Trophoblast cell (in vitro differentiated cells and primary cell): ENCODE results near the gene DLGAP1.

ENCODE experiments used
- DNase-seq, 2 donors: peaks; one replicate each; pipeline ENCODE4 v3.0.0-alpha.2; 2016
- H2AFZ ChIP-seq: 2 replicates; pipeline ENCODE4 v1.6.1; 2013; ENCODE audit warnings: low read length, moderate library complexity, mild to moderate bottlenecking; ENCODE audit not compliant: insufficient read depth, poor library complexity
- H2AK5ac ChIP-seq: 2 replicates; pipeline ENCODE4 v1.6.1; 2013; ENCODE audit warnings: mild to moderate bottlenecking, low read length
- H2BK120ac ChIP-seq: 2 replicates; pipeline ENCODE4 v1.6.1; 2013; ENCODE audit warnings: low read length, mild to moderate bottlenecking, moderate library complexity; ENCODE audit not compliant: insufficient read depth, poor library complexity
- H2BK12ac ChIP-seq: 2 replicates; pipeline ENCODE4 v1.6.1; 2013; ENCODE audit warnings: mild to moderate bottlenecking, low read length, moderate library complexity
- H2BK5ac ChIP-seq: 2 replicates; pipeline ENCODE4 v1.6.1; 2013; ENCODE audit warnings: low read length, low read depth, moderate library complexity, mild to moderate bottlenecking; ENCODE audit not compliant: poor library complexity
- H3K14ac ChIP-seq: 2 replicates; pipeline ENCODE4 v1.6.1; 2013; ENCODE audit warnings: mild to moderate bottlenecking, low read length
- H3K18ac ChIP-seq: 2 replicates; pipeline ENCODE4 v1.6.1; 2013; ENCODE audit warnings: mild to moderate bottlenecking, low read length
- H3K23ac ChIP-seq: 2 replicates; pipeline ENCODE4 v1.6.1; 2013; ENCODE audit warnings: low read length
- H3K27ac ChIP-seq: 2 replicates; pipeline ENCODE4 v1.5.1; 2013; ENCODE audit warnings: low read depth, mild to moderate bottlenecking, inconsistent platforms, low read length, moderate library complexity
- H3K27me3 ChIP-seq: 2 replicates; pipeline ENCODE4 v1.6.1; 2013; ENCODE audit warnings: inconsistent platforms, mild to moderate bottlenecking, low read length, moderate library complexity; ENCODE audit not compliant: insufficient read depth
- H3K36me3 ChIP-seq, 2 experiments: 1 replicate in 1 of 2; 2 replicates in 1 of 2; pipeline ENCODE4 v1.6.1; 2013; ENCODE audit warnings: low read length in 2 of 2, mild to moderate bottlenecking in 2 of 2, moderate library complexity in 1 of 2; ENCODE audit not compliant: insufficient read depth in 2 of 2, control insufficient read depth in 1 of 2
- H3K4ac ChIP-seq: 2 replicates; pipeline ENCODE4 v1.6.1; 2013; ENCODE audit warnings: low read depth, mild to moderate bottlenecking, low read length, moderate library complexity
- H3K4me1 ChIP-seq, 2 experiments: 1 replicate in 1 of 2; 2 replicates in 1 of 2; pipeline ENCODE4 v1.6.1; 2013; ENCODE audit warnings: low read length in 2 of 2, mild to moderate bottlenecking in 2 of 2, moderate library complexity in 1 of 2; ENCODE audit not compliant: insufficient read depth in 2 of 2, control insufficient read depth in 1 of 2
- H3K4me2 ChIP-seq: 2 replicates; pipeline ENCODE4 v1.6.1; 2013; ENCODE audit warnings: inconsistent platforms, mild to moderate bottlenecking, low read length, moderate library complexity
- H3K4me3 ChIP-seq: 2 replicates; pipeline ENCODE4 v1.5.1; 2013; ENCODE audit warnings: mild to moderate bottlenecking, low read depth, low read length, inconsistent platforms
- H3K79me1 ChIP-seq: one replicate; pipeline ENCODE4 v1.6.1; 2013; ENCODE audit warnings: low read length
- H3K79me2 ChIP-seq: 2 replicates; pipeline ENCODE4 v1.6.1; 2013; ENCODE audit warnings: low read length, mild to moderate bottlenecking; ENCODE audit not compliant: control insufficient read depth, insufficient read depth, poor library complexity
- H3K9ac ChIP-seq: 2 replicates; pipeline ENCODE4 v1.6.1; 2013; ENCODE audit warnings: mild to moderate bottlenecking, low read length
- H3K9me3 ChIP-seq: 2 replicates; pipeline ENCODE4 v1.6.1; 2013; ENCODE audit warnings: low read depth, mild to moderate bottlenecking, control low read depth, inconsistent platforms, low read length; ENCODE audit not compliant: insufficient read depth
- H4K12ac ChIP-seq: 2 replicates; pipeline ENCODE4 v1.6.1; 2013; ENCODE audit warnings: low read depth, mild to moderate bottlenecking, low read length, moderate library complexity
- H4K8ac ChIP-seq: 2 replicates; pipeline ENCODE4 v1.6.1; 2013; ENCODE audit warnings: low read depth, mild to moderate bottlenecking, low read length, moderate library complexity
- H4K91ac ChIP-seq: one replicate; pipeline ENCODE4 v1.6.1; 2013; ENCODE audit warnings: low read depth, mild to moderate bottlenecking, low read length, moderate library complexity
- WGBS: extraction: QIAGEN DNeasy Blood & Tissue Kit; methylation state at CpG from one replicate; pipeline ENCODE4 v1.1.7; 2013; ENCODE audit warnings: missing lambda C conversion rate; ENCODE audit not compliant: insufficient read length, insufficient coverage; ENCODE audit errors: extremely low coverage; 5-methylcytosine and 5-hydroxymethylcytosine counted together

Gene DLGAP1

DNA sequence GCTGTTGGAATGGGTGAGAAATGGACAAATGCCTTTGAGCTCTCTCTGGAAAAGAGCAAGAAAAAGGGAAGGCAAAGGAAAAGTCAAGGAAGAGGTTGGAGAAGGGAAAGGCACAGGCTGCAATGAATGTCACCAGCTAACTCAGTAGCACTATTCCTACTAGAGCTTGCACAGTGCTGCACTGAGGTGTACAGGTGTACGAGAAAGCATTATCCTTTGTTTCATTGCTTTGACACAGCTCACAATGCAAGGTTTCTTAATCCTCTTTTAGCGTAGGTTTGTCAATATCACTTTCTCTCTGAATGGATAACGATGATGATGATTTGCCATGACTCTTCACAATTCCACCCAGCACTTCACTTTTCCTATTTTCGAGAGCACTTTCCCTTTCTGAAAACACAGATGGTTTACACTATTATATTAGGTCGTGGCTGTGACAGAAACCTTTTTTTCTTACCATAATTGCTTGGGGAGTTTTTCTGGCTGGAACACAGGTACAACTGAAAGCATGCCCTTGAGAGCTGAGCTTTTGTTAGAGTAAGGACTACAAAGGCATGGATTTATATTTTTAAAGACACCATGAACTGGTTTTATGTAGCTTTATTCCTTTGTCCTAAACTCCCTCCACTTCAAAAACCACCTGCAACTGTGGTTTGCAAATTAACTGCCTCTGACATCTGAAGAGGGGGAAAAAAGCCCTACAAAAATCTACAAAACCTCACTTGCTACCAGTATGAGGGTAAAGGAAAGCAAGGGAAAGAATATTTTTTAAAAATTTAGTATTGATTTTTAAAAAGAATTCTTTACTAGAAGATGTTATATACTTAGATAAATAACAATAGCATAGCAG is 739.7 kb downstream of the DLGAP1 start:
- no peak overlapping the region for H2AFZ ChIP-seq
- no peaks in the 10 kb centered on the region for H3K79me2 ChIP-seq
- no peak overlapping the region for H2AK5ac ChIP-seq
- no peak overlapping the region for H3K4me2 ChIP-seq
- no peak for DNase-seq
- H3K4me3 ChIP-seq: no peak overlapping the region
- H3K9me3 ChIP-seq: no peaks in the 10 kb centered on the region
- no peak overlapping the region for H4K91ac ChIP-seq
- no peak overlapping the region for H2BK120ac ChIP-seq
- H3K27ac ChIP-seq: no peak overlapping the region
- H2BK5ac ChIP-seq: no peak overlapping the region
- no peak overlapping the region for H2BK12ac ChIP-seq
- no peak overlapping the region for H4K8ac ChIP-seq
- no peaks in the 10 kb centered on the region for H3K79me1 ChIP-seq
- no peak overlapping the region for H3K14ac ChIP-seq
- WGBS: no CpG with 5 or more reads among the region's 5 CpGs
- no peak overlapping the region for H3K23ac ChIP-seq
- no peaks in the 10 kb centered on the region for H3K27me3 ChIP-seq
- no peak overlapping the region for H3K4ac ChIP-seq
- no peak overlapping the region for H3K9ac ChIP-seq
- no peak overlapping the region for H3K18ac ChIP-seq
- no peaks in the 10 kb centered on the region for H3K36me3 ChIP-seq
- peaks cover 0 to 5% of the 10 kb centered on the region in 2 experiments for H3K4me1 ChIP-seq
- H4K12ac ChIP-seq: no peak overlapping the region

DNA sequence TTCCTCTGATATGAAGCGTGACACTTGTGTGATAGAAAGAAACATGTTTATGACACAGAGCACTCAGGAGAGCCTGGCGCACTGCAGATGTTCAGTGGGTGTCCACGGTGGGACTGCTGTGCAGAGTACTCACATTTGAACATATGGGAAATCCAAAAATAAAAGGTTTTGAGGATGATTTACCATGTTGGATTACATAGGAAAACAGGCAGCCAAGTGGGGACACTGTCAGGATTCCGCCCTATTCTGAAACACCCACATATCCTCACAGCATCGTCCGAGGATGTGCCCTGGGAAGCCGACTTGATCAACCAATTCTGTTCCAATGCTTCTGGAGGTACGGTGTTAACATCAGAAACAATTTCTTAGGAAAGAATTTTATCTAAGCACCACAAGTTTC is 741.4 kb downstream of the DLGAP1 start:
- H3K4me1 ChIP-seq: peaks cover 0 to 5% of the 10 kb centered on the region in 2 experiments
- H2BK5ac ChIP-seq: no peak overlapping the region
- no peak overlapping the region for H3K14ac ChIP-seq
- no CpG with 5 or more reads among the region's 8 CpGs for WGBS
- H2BK12ac ChIP-seq: no peak overlapping the region
- H3K9me3 ChIP-seq: no peaks in the 10 kb centered on the region
- H3K79me1 ChIP-seq: no peaks in the 10 kb centered on the region
- no peak overlapping the region for H3K18ac ChIP-seq
- H3K23ac ChIP-seq: no peak overlapping the region
- H3K4me3 ChIP-seq: peak overlapping the region; percentile 21
- H3K27ac ChIP-seq: no peak overlapping the region
- H3K79me2 ChIP-seq: no peaks in the 10 kb centered on the region
- no peaks in the 10 kb centered on the region for H3K36me3 ChIP-seq
- H3K27me3 ChIP-seq: no peaks in the 10 kb centered on the region
- no peak overlapping the region for H2AK5ac ChIP-seq
- H2BK120ac ChIP-seq: no peak overlapping the region
- no peak overlapping the region for H2AFZ ChIP-seq
- no peak for DNase-seq
- no peak overlapping the region for H3K4me2 ChIP-seq
- no peak overlapping the region for H4K91ac ChIP-seq
- H4K8ac ChIP-seq: no peak overlapping the region
- H3K9ac ChIP-seq: no peak overlapping the region
- no peak overlapping the region for H4K12ac ChIP-seq
- no peak overlapping the region for H3K4ac ChIP-seq

- H4K8ac ChIP-seq: no peak overlapping the region
- no peak overlapping the region for H3K4ac ChIP-seq
- H3K27me3 ChIP-seq: no peaks in the 10 kb centered on the region
- no peak overlapping the region for H2BK120ac ChIP-seq
- H4K91ac ChIP-seq: no peak overlapping the region
- no peak overlapping the region for H3K18ac ChIP-seq
- no peak overlapping the region for H3K23ac ChIP-seq
- no peak for DNase-seq
- no peaks in the 10 kb centered on the region for H3K79me1 ChIP-seq
- WGBS: no CpG with 5 or more reads among the region's 4 CpGs
- no peak overlapping the region for H2AFZ ChIP-seq
- H3K27ac ChIP-seq: no peak overlapping the region
- H3K9me3 ChIP-seq: no peaks in the 10 kb centered on the region
- H3K4me3 ChIP-seq: no peak overlapping the region
- H3K14ac ChIP-seq: no peak overlapping the region
- no peaks in the 10 kb centered on the region for H3K79me2 ChIP-seq
- no peak overlapping the region for H2BK5ac ChIP-seq
- H2AK5ac ChIP-seq: no peak overlapping the region
- no peak overlapping the region for H4K12ac ChIP-seq
- no peak overlapping the region for H2BK12ac ChIP-seq
- no peaks in the 10 kb centered on the region for H3K36me3 ChIP-seq
- H3K4me1 ChIP-seq: peaks cover 0 to 5% of the 10 kb centered on the region in 2 experiments
- no peak overlapping the region for H3K9ac ChIP-seq
- H3K4me2 ChIP-seq: no peak overlapping the region
Measured at GRCh38 chr18:3713166-3713565, 741.9 kb downstream of the DLGAP1 start.

- H3K79me1 ChIP-seq: no peaks in the 10 kb centered on the region
Measured at GRCh38 chr18:3712491-3712890, 742.6 kb downstream of the DLGAP1 start.

More at GRCh38 chr18:3712491-3712890, 742.6 kb downstream of the DLGAP1 start:
- DNase-seq: no peak
- Histone ChIP-seq H2AK5ac (no peak overlapping the region), H3K4me2 (no peak overlapping the region), H2BK5ac (no peak overlapping the region), H4K12ac (no peak overlapping the region), H4K91ac (no peak overlapping the region), H3K4ac (no peak overlapping the region), H4K8ac (no peak overlapping the region), H2BK120ac (no peak overlapping the region), H3K79me2 (no peaks in the 10 kb centered on the region), H3K27me3 (no peaks in the 10 kb centered on the region), H3K23ac (no peak overlapping the region), H3K9me3 (no peaks in the 10 kb centered on the region), H3K36me3 (no peaks in the 10 kb centered on the region), H3K14ac (no peak overlapping the region), H2BK12ac (no peak overlapping the region), H3K9ac (no peak overlapping the region), H3K4me3 (no peak overlapping the region), H3K4me1 (peaks cover 0 to 5% of the 10 kb centered on the region in 2 experiments), H3K27ac (no peak overlapping the region), H3K18ac (no peak overlapping the region), H2AFZ (no peak overlapping the region)
- no CpG with 5 or more reads among the region's 5 CpGs for WGBS
